ENCODE data around the gene RERE.

The RERE gene

DNA sequence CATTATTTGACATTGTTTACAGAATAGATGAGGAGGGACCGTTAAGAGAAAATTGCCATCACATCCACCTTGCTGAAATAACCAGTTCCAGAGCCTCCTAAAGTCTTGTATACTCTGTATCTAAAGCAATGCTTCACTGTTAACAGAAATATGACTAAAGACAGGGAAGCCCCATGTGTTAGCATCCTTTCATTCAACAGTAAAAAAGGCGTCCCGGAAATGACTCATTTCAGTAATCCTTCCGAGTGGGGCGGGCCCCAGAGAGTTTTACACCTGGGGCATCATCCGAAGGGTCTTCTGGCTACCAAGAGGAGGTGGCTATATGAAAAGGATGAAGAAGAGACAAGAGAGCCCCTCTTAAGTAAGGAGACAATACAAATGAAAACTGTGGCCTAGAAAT, 272.4 kb downstream of the RERE start:
- Histone ChIP-seq H3K36me3 (ENCODE audit: control insufficient read depth, low read length) (peaks cover 12% of the 10 kb centered on the region), H3K4me2 (ENCODE audit: low read length) (no peak overlapping the region), H3K27me3 (ENCODE audit: control insufficient read depth, low read length) (no peaks in the 10 kb centered on the region), H3K9me2 (replicated peaks; ENCODE audit: control insufficient read depth, low read length) (no peaks in the 10 kb centered on the region), H4K20me1 (ENCODE audit: control insufficient read depth, insufficient read depth, low read depth, low read length) (no peaks in the 10 kb centered on the region), H3K79me2 (ENCODE audit: control insufficient read depth, low read length) (no peaks in the 10 kb centered on the region), H3K4me1 (ENCODE audit: control insufficient read depth, low read length) (peaks cover 40% of the 10 kb centered on the region), H3K27ac (ENCODE audit: low read depth, low read length) (no peak overlapping the region), H3K9me3 (ENCODE audit: control insufficient read depth, insufficient read depth, low read length) (peaks cover 13% of the 10 kb centered on the region; the same call in 1 of the 2 replicates), H3K4me3 (ENCODE audit: low read length) (no peak overlapping the region), H3F3A (ENCODE audit: control insufficient read depth, insufficient read depth) (no peaks in the 10 kb centered on the region; the same call in 1 of the 2 replicates)
- TF ChIP-seq EZH2phosphoT487 (IDR thresholded peaks at IDR 0.05; ENCODE audit: borderline replicate concordance, low read length) (no peak), CTCF (IDR thresholded peaks at IDR 0.05; ENCODE audit: low read depth, low read length, poor library complexity, severe bottlenecking) (no peak)

- H3K9me2 ChIP-seq (replicated peaks; ENCODE audit: control insufficient read depth, low read length) = no peaks in the 10 kb centered on the region
- no peaks in the 10 kb centered on the region for H4K20me1 ChIP-seq (ENCODE audit: control insufficient read depth, insufficient read depth, low read depth, low read length)
- no peaks in the 10 kb centered on the region for H3K79me2 ChIP-seq (ENCODE audit: control insufficient read depth, low read length)
- peaks cover 13% of the 10 kb centered on the region; the same call in 1 of the 2 replicates for H3K9me3 ChIP-seq (ENCODE audit: control insufficient read depth, insufficient read depth, low read length)
- no peak for TF ChIP-seq CTCF (IDR thresholded peaks at IDR 0.05; ENCODE audit: low read depth, low read length, poor library complexity, severe bottlenecking)
- TF ChIP-seq EZH2phosphoT487 (IDR thresholded peaks at IDR 0.05; ENCODE audit: borderline replicate concordance, low read length) = no peak
- H3K4me1 ChIP-seq (ENCODE audit: control insufficient read depth, low read length) = peaks cover 44% of the 10 kb centered on the region
- no peaks in the 10 kb centered on the region for H3K27me3 ChIP-seq (ENCODE audit: control insufficient read depth, low read length)
- no peak overlapping the region for H3K4me3 ChIP-seq (ENCODE audit: low read length)
- peaks cover 12% of the 10 kb centered on the region for H3K36me3 ChIP-seq (ENCODE audit: control insufficient read depth, low read length)
- 0 out of 2 replicates have a peak, but pooled peaks cover 2% of the 10 kb centered on the region for H3F3A ChIP-seq (ENCODE audit: control insufficient read depth, insufficient read depth)
- H3K27ac ChIP-seq (ENCODE audit: low read depth, low read length) = no peak overlapping the region
- no peak overlapping the region for H3K4me2 ChIP-seq (ENCODE audit: low read length)
Observed at GRCh38 chr1:8544644-8545043, 272.8 kb downstream of the RERE start.

GRCh38 chr1:8543965-8544364, 273.5 kb downstream of the RERE start:
- H3K4me2 ChIP-seq (ENCODE audit: low read length) = no peak overlapping the region
- H3K79me2 ChIP-seq (ENCODE audit: control insufficient read depth, low read length) = no peaks in the 10 kb centered on the region
- peaks cover 12% of the 10 kb centered on the region for H3K36me3 ChIP-seq (ENCODE audit: control insufficient read depth, low read length)
- peaks cover 13% of the 10 kb centered on the region; the same call in 1 of the 2 replicates for H3K9me3 ChIP-seq (ENCODE audit: control insufficient read depth, insufficient read depth, low read length)
- TF ChIP-seq CTCF (IDR thresholded peaks at IDR 0.05; ENCODE audit: low read depth, low read length, poor library complexity, severe bottlenecking) (no peak), EZH2phosphoT487 (IDR thresholded peaks at IDR 0.05; ENCODE audit: borderline replicate concordance, low read length) (no peak)
- 0 out of 2 replicates have a peak, but pooled peaks cover 2% of the 10 kb centered on the region for H3F3A ChIP-seq (ENCODE audit: control insufficient read depth, insufficient read depth)
- no peaks in the 10 kb centered on the region for H3K9me2 ChIP-seq (replicated peaks; ENCODE audit: control insufficient read depth, low read length)
- H4K20me1 ChIP-seq (ENCODE audit: control insufficient read depth, insufficient read depth, low read depth, low read length) = no peaks in the 10 kb centered on the region
- no peak overlapping the region for H3K4me3 ChIP-seq (ENCODE audit: low read length)
- peaks cover 51% of the 10 kb centered on the region for H3K4me1 ChIP-seq (ENCODE audit: control insufficient read depth, low read length)
- H3K27me3 ChIP-seq (ENCODE audit: control insufficient read depth, low read length) = no peaks in the 10 kb centered on the region
- no peak overlapping the region for H3K27ac ChIP-seq (ENCODE audit: low read depth, low read length)
